RWPE1 (cell line): ENCODE measurements around the gene TRIP13.

Experiments used
- CTCF ChIA-PET: fragments of 350-600 bp; sonication (Branson Sonifier 250); formaldehyde crosslinking; extraction: SDS; loops from one replicate; lab custom pipeline; 2021; lab: Yijun Ruan, JAX
- POLR2A ChIA-PET: fragments of 400-600 bp; formaldehyde crosslinking; extraction: SDS; loops from one replicate; lab custom pipeline; 2020; ENCODE audit warnings: antibody characterized with exemption; ENCODE audit not compliant: low non-redundant PET; lab: Yijun Ruan, JAX
- DNase-seq: peaks from one replicate; pipeline ENCODE4 v3.0.0; 2012; ENCODE audit warnings: low spot score
- H3K27ac ChIP-seq: fragments of 450-650 bp; 2 replicates; pipeline ENCODE4 v1.5.1; 2017
- TF ChIP-seq, protein P1 (sequence below): fragments of 450-650 bp; conservative IDR thresholded peaks from 2 replicates; pipeline ENCODE4 v1.5.1; 2017; ENCODE audit warnings: low read depth, mild to moderate bottlenecking

Gene TRIP13

DNA sequence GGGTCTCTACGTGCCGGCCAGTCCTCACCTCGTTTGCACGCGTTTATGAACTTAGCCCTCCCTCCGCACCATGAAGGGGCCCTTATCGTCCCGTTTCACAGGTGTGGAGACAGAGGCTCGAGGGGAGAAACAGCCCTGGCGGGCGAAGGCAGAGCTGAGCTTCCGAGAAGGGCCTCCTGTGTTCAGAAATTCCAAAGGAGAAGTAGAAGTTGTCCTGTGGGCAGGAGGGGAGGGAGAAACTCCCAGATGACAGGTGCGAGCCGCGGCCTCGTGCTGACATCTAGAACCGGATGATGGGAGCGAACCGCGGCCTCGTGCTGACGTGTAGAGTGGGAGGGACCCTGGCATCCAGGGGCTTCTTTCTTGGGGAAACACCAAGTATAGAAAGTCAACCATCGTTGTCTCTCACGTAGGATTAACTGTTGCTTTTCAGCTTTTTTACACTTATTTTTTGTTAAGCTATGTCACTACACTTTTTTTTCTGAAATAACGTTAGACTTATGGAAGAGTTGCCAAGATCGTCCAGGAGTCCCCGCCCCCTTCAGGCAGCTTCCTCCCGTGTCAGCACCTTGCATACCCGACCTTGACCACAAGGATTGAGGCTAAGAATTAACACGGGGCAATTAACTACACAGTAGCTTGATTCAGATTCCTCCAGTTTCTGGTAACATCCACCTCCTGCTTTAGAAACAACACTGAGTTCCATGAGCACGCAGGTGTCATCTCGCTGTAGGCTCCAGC is 73.1 kb downstream of the TRIP13 start:
- POLR2A ChIA-PET = no interaction called here

GRCh38 chr5:966345-966710 is 73.6 kb downstream of the TRIP13 start:
- POLR2A ChIA-PET = no interaction called here
- H3K27ac ChIP-seq = no peak overlapping the region
- CTCF ChIA-PET = interaction anchor here (0.6 kb wide), 1 partner anchor 45 kb away, joined by 3 read pairs; no protein-coding TSS in a partner anchor
- DNase-seq = no peak
- TF ChIP-seq, protein P1, sequence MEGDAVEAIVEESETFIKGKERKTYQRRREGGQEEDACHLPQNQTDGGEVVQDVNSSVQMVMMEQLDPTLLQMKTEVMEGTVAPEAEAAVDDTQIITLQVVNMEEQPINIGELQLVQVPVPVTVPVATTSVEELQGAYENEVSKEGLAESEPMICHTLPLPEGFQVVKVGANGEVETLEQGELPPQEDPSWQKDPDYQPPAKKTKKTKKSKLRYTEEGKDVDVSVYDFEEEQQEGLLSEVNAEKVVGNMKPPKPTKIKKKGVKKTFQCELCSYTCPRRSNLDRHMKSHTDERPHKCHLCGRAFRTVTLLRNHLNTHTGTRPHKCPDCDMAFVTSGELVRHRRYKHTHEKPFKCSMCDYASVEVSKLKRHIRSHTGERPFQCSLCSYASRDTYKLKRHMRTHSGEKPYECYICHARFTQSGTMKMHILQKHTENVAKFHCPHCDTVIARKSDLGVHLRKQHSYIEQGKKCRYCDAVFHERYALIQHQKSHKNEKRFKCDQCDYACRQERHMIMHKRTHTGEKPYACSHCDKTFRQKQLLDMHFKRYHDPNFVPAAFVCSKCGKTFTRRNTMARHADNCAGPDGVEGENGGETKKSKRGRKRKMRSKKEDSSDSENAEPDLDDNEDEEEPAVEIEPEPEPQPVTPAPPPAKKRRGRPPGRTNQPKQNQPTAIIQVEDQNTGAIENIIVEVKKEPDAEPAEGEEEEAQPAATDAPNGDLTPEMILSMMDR = no peak

More for the DNA sequence above, 73.1 kb downstream of the TRIP13 start:
- TF ChIP-seq, protein P1 = no peak
- DNase-seq = no peak
- CTCF ChIA-PET = interaction anchor here (0.6 kb wide), 1 partner anchor 44 kb away, joined by 3 read pairs; no protein-coding TSS in a partner anchor
- H3K27ac ChIP-seq = no peak overlapping the region

DNA sequence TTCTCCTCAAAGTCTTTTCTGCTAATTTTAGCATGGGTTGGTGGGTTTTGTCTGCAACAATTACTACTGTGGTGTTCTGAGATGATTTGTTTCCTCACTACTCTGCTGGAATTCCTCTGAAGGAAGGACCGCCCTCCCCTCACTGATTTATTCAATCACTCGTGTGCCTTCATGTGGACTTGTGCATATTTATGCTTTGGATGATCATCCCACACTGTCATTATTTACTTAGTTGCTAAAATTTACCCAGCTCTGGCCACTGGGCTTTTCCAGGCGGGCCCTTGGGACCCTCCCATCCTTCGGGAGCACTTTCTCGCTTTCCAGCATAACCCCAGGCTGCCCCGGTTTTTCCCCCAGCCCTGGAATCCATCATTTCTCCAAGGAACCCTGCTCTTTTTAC is 74.3 kb downstream of the TRIP13 start:
- CTCF ChIA-PET = no interaction called here
- no peak for DNase-seq

More for the DNA sequence above, 74.3 kb downstream of the TRIP13 start:
- no peak overlapping the region for H3K27ac ChIP-seq
- TF ChIP-seq, protein P1 = no peak
- POLR2A ChIA-PET = no interaction called here
